ENCODE data around the gene SEC22B.
"Not testable (repeated sequence)": the region's sequence is repeated elsewhere in the genome, so short reads cannot be mapped to it uniquely, and the experiment has no call there.

Gene SEC22B

DNA sequence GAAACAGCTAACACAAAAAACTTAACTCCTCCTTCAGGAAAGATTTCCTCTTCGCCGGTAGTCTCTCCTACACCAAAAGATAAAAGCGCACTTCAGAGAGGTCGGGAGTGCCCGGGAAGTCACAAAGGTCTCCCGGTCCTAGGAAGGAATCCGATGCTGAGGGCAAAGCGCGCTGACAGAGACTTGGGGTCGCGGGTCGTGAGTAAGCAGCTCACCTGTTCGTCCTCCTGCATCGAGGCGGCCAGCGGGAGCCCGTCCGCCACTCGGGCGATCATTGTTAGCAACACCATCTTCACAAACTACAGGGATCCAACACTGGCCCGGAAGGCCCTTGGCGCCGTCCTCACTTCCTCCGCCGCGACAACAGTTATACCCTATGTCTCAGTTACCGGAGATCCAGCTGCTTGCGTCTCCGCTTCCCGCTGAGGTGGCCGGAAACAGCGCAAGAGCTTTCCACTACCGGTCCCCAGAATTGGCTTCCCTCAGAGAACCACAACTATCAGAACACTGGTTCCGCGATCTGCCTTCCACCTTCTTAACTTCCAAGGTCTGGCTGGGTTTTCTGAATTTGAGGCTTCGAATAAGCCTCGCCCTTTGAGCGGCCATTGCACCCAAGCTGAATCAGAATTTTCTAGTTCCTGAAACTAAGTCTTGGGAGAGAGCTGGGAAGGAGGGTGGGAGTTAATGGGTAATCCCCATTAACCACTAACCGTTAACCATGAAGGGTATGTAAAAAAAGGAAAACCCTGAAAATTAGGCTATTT, at the start of gene SEC22B:
SEC22B (minus strand) TSS at position 429 of the 764 bp plus-strand sequence; CDS start at position 290, 139 bp downstream.
- peak; percentile 90 for DNase-seq

- DNase-seq: not testable (repeated sequence)
These were observed 41.6 kb upstream of the SEC22B start for GRCh38 chr1:120217933-120218332.

- not testable (repeated sequence) for DNase-seq
These were observed 41.0 kb upstream of the SEC22B start for GRCh38 chr1:120217175-120217929.

DNA sequence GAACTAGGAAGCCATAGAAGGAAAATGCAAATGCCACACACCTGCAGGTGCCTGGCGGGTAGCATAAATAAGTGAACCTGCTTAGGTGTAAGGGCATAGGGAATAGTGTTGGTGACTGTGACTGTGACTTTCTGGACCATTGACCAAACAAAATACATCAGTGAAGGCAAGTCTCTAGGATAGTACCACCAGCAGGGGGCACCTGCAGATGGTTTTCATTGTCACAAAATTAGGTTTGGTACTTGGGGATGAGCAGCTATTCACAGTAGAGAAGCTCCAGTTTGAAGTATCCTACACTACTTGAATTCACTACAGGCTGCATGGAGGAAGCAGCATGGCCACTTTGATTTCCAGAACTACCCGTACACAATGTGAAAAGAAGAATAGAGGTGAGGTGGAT, 37.3 kb upstream of the SEC22B start:
- not testable (repeated sequence) for DNase-seq

GRCh38 chr1:120210754-120211153, 34.4 kb upstream of the SEC22B start:
- DNase-seq: not testable (repeated sequence)

DNA sequence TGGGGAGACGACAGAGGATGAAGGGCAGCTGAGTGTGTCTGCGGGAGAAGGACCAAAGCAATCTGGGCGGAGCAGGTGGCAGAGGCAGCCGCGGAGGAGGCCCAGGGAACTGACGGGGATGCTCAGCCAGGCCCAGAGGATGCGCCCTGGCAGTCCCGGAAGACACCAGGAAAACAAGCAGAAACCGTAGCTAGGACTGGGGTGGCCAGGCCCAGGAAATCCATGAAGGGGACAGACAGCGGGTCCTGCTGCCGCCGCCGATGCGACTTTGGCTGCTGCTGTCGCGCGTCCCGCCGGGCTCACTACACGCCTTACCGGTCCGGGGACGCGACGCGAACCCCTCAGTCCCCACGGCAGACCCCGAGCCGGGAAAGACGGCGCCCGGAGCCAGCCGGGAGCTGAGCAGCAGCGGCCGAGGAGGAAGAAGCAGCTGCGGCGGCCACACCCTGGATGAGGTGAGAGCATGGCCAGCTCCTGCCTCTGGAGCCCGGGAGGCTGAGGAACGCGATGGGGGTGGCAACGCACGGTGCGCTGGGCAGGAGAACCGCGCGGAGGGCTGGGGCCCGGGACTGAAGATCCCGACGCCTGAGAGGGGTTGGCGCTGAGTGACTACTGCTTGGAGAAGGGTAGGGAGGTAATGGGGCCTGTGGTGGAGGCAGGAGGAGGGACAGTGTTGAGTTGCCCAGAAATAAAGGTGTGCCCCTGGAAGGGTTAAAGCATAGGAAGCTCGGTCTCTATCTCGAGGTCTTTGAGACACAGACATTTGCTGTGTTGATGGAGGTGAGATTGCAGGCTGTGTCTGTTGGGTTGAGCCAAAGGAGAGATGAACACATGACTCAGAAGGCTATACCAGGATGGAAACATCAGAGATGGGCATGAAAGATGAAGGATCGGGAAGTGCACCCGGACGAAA, 20.8 kb upstream of the SEC22B start:
- not testable (repeated sequence) for DNase-seq

GRCh38 chr1:120188626-120189025, 12.3 kb upstream of the SEC22B start:
- not testable (repeated sequence) for DNase-seq

GRCh38 chr1:120182176-120182707, 5.9 kb upstream of the SEC22B start:
- DNase-seq: not testable (repeated sequence)

DNA sequence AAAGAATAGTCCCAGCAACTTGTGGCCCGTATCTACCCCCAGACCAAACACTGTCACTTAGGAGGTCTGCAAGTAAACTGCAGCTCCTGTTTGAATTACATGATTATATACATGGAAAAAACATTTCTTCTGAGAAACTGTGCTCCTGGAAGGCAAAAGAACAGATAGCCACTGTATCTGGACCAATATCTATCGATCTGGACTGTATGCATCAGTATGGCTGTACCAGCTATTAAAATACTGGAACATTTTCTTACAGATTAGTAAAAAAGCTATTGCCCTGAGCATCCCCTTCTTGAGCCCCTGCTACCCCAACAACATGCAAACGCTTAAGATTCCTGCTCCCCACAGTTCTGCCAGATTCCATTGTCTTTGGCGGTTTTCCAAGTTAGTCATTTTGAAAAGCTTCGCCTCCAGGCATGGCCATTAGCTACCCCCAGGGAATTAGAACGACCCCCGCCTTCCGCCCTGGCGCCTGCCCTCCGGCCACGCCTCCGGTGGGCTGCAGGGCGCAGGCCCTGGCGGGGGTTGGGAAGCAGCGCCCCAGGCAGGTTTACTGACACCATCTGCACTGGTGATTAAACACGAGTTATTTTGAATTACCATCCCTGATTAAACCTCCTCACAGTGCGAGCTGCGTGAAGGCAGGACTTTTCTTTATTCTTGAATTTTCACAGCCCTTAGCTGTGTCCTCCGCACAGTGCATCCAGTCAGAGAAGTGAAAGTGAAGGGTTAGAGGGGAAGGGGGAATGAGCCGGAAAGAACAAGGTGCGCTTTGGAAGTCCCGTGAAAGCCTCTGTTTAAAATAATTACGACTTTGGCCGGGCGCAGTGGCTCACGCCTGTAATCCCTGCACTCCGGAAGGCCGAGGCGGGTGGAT, 3.7 kb upstream of the SEC22B start:
- not testable (repeated sequence) for DNase-seq

DNA sequence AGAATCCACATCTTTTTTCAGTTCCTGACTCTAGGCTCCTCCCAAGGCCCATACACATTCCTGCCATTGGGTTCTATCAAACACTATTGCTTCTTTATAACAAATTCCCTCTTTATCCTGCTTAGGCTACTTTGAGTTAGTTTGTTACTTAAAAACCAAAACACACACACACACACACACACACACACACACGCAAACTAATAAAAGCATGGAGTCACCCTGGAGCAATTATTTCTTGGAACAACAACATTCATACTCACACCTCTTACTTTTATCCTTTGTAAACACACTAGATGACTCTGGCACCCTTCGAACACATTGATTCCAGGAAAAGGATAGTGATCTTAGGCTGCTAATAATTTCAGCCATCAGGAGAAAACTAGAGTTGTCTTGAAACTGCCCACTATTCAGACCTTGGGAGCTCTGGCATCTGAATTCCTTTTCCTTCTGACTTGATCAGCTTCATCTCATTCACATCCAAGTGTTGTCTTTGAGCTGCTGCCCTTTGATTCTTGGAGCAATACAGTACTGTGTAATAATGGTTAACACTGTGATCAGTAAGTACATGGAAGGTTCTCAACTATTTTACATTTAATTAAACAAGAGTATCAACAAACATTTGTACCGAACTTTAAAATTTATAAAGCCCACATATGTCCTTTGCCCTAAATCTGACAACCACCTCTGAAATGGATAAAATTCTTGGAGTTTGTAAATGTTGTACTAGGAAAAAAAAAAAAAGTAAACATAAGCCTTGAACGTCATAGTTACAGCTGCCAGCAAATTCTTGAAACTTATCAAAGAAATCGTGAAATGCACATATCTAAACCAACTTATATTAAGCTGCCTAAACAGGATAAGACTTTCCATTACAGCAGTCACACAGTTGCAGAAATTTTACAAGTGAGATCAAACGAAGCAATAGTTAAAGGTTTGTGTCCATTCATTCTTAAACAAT, 2.8 kb upstream of the SEC22B start:
- DNase-seq: no peak

- DNase-seq: not testable (repeated sequence)
These were observed 1.7 kb upstream of the SEC22B start for GRCh38 chr1:120178058-120178457.

DNA sequence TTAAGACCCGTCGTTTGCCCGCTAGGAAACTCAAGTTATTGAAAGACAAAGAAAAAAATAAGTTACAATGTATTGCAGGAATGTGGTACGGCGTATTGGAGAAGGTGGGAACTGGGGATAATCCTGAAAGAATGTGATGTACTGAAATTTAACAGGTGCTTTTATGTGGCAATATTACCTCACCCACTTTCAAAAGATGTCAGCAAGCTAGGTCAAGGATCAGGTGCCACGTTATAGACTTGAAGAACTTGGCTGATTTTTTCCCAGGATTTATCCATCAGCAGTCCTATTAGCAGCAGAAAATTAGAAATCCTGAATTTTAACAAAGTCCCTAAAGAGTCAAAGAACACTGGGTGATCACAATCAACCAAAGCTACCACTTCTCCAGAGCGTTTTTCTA, 632 bp downstream of the SEC22B start:
- DNase-seq: not testable (repeated sequence)

- not testable (repeated sequence) for DNase-seq
These were observed 11.6 kb downstream of the SEC22B start for GRCh38 chr1:120164761-120165160.

GRCh38 chr1:120162015-120162414, 14.3 kb downstream of the SEC22B start:
- DNase-seq: not testable (repeated sequence)

- not testable (repeated sequence) for DNase-seq
These were observed 17.8 kb downstream of the SEC22B start for GRCh38 chr1:120158495-120158894.

DNA sequence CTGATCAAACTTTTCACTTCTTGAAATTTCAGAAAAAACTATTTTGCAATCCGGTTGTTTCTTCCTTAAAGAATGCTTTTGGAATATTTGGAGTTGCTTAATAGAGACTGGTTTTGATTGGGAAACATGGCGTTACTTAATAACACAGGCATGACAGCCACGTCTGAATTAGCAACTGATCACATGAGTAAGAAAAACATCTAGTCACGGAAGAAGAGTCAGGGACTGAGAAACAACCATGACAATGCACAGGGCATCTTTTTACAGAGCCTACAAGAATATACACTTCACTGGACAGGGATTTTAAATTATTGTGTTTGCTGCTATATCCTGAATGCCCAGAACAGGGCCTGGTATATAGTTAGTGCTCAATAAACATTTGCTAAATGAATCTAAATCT, 18.2 kb downstream of the SEC22B start:
- DNase-seq: not testable (repeated sequence)

DNA sequence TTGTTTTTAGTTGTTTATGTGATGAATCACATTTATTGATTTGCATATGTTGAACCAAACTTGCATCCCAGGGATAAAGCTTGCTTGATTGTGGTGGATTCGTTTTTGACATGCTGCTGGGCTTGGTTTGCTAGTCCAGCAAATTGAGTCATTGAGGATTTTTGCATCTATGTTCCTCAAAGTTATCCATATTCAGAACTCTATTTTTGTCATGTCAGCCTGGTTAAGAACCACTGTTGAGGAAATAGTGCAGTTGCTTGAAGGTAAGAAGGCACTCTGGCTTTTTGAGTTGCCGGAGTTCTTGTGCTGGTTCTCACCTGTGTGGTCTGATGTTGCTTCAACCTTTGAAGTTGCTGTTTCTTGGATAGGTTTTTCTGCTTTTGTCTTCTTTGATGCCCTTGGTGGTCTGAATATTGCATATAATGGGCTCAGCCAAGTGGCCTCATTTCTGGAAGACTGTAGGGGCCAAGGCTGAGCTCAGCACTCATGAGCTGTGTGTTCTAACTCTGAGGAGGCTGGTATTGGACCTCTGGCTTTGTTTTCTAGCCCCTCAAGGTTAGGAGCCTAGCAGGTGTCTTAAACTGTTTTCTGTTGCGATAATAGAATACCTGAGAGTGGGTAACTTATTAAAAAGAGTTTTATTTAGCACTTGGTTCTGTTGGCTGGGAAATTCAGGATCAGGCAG, 26.0 kb downstream of the SEC22B start:
- DNase-seq: not testable (repeated sequence)

DNA sequence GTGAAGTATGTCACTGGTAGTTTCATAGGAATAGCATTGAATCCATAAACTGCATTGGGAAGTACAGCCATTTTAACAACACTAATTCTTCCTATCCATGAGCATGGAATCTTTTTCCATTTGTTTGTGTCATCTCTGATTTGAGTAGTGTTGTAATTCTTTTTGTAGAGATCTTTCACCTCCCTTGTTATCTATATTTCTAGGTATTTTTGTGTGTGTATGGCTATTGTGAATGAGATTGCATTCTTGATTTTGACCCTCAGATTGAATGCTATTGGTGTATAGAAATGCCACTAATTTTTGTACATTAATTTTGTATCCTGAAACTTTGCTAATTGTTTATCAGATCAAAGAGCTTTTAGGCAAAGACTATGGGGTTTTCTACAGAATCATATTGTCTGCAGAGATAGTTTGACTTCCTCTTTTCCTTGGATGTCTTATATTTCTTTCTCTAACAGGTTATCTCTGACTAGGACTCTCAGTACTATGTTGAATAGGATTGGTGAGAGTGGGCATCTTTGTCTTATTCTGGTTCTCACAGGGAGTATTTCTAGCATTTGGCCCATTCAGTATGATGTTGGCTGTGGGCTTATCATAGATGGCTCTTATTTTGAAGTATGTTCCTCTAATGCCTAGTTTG, 26.8 kb downstream of the SEC22B start:
- not testable (repeated sequence) for DNase-seq

DNA sequence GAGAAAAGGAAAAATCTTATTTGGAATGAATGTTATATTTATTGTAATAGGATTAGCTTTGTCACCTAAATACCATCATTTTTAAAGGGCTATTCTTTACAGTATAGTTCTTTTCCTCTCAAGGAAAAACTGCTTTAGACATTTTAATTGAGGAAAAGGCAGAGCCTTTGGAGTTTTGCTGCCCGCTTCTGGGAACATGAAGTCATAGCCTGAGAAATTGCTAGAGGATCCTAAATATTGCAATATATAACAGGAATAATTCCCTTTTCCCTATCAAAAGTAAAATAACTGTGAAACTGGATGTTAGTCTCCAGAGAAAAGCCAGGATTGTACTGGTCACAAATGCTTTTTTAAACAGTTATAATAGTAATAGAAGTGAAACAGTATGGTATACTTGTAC, 30.5 kb downstream of the SEC22B start:
- DNase-seq: not testable (repeated sequence)
